IMR-90 (cell line): Measurements from ENCODE around the gene LIN7C. TPM values are rescaled to one million over a fixed set of nuclear protein-coding genes. Genes with fewer than 3 reads are reported as not detected.

Experiments
- ATAC-seq: fragments of 200-7000 bp; cut with Tn5 transposase; 2 replicates; pipeline ENCODE4 v1.9.1; 2020; ENCODE audit warnings: low read depth, mild to moderate bottlenecking, moderate library complexity
- BruUV-seq: library from RNA; stranded (reverse); fragments of 400-500 nt; replicated peaks from 2 replicates; lab custom pipeline; 2021; lab: Mats Ljungman, UMichigan
- CTCF ChIA-PET: fragments of 300-600 bp; formaldehyde crosslinking; extraction: SDS; loops from one replicate; lab custom pipeline; 2021; ENCODE audit warnings: antibody characterized with exemption; lab: Yijun Ruan, JAX
- POLR2A ChIA-PET: fragments of 300-600 bp; sonication (Branson Sonifier 250); formaldehyde crosslinking; loops from one replicate; lab custom pipeline; 2022; ENCODE audit warnings: antibody characterized with exemption; ENCODE audit not compliant: unreplicated experiment; lab: Charles Lee
- DNase-seq: peaks from one replicate; pipeline ENCODE4 v3.0.0; 2013
- H2AFZ ChIP-seq: replicated peaks from 2 replicates; pipeline ENCODE3; 2013; ENCODE audit warnings: low read length, mild to moderate bottlenecking; ENCODE audit not compliant: poor library complexity
- H2AK5ac ChIP-seq: 2 replicates; pipeline ENCODE4 v1.6.1; 2013; ENCODE audit warnings: low read depth, low read length, inconsistent platforms
- H2AK9ac ChIP-seq: replicated peaks from 2 replicates; pipeline ENCODE3; 2013; ENCODE audit warnings: mild to moderate bottlenecking, low read depth, low read length, moderate library complexity; ENCODE audit not compliant: poor library complexity
- H2BK120ac ChIP-seq: 2 replicates; pipeline ENCODE4 v1.6.1; 2013; ENCODE audit warnings: low read depth, low read length, inconsistent platforms
- H2BK15ac ChIP-seq: 3 replicates; pipeline ENCODE4 v1.6.1; 2013; ENCODE audit warnings: low read depth, low read length, inconsistent platforms
- H2BK20ac ChIP-seq: 2 replicates; pipeline ENCODE4 v1.6.1; 2013; ENCODE audit warnings: low read depth, mild to moderate bottlenecking, inconsistent platforms, low read length, moderate library complexity
- H2BK5ac ChIP-seq: 2 replicates; pipeline ENCODE4 v1.6.1; 2013; ENCODE audit warnings: mild to moderate bottlenecking, low read depth, low read length, inconsistent platforms; ENCODE audit not compliant: poor library complexity, severe bottlenecking
- H3K14ac ChIP-seq: replicated peaks from 2 replicates; pipeline ENCODE4 v1.6.1; 2013; ENCODE audit warnings: low read depth, low read length, inconsistent platforms
- H3K18ac ChIP-seq: 2 replicates; pipeline ENCODE4 v1.6.1; 2013; ENCODE audit warnings: low read depth, low read length, control low read depth
- H3K23ac ChIP-seq: 2 replicates; pipeline ENCODE4 v1.6.1; 2013; ENCODE audit warnings: low read depth, low read length, inconsistent platforms
- H3K27ac ChIP-seq: 2 replicates; pipeline ENCODE4 v1.5.1; 2013; ENCODE audit warnings: mild to moderate bottlenecking, control low read depth, low read length; ENCODE audit not compliant: insufficient read depth
- H3K27me3 ChIP-seq: 2 replicates; pipeline ENCODE4 v1.6.1; 2013; ENCODE audit warnings: low read length; ENCODE audit not compliant: control insufficient read depth, insufficient read depth
- H3K36me3 ChIP-seq: 2 replicates; pipeline ENCODE4 v1.6.1; 2013; ENCODE audit warnings: low read length, mixed read lengths; ENCODE audit not compliant: control insufficient read depth, insufficient read depth
- H3K4ac ChIP-seq: 2 replicates; pipeline ENCODE4 v1.6.1; 2013; ENCODE audit warnings: low read depth, low read length, inconsistent platforms
- H3K4me1 ChIP-seq: 2 replicates; pipeline ENCODE4 v1.6.1; 2013; ENCODE audit warnings: low read length, mixed read lengths; ENCODE audit not compliant: control insufficient read depth, insufficient read depth
- H3K4me2 ChIP-seq: 2 replicates; pipeline ENCODE4 v1.6.1; 2013; ENCODE audit warnings: low read depth, mild to moderate bottlenecking, control low read depth, low read length, moderate library complexity
- H3K4me3 ChIP-seq: 2 replicates; pipeline ENCODE4 v1.5.1; 2013; ENCODE audit warnings: low read depth, mild to moderate bottlenecking, control low read depth, low read length, moderate library complexity; ENCODE audit not compliant: insufficient read depth
- H3K56ac ChIP-seq: 2 replicates; pipeline ENCODE4 v1.6.1; 2013; ENCODE audit warnings: low read length, inconsistent platforms; ENCODE audit not compliant: insufficient read depth; ENCODE audit errors: extremely low read depth
- H3K79me1 ChIP-seq, 2 experiments: 2 replicates each; pipeline ENCODE4 v1.6.1; 2013; ENCODE audit warnings: low read length in 2 of 2, inconsistent platforms in 1 of 2, low read depth in 1 of 2
- H3K9ac ChIP-seq: 2 replicates; pipeline ENCODE4 v1.6.1; 2013; ENCODE audit warnings: low read depth, low read length, control low read depth
- H3K9me1 ChIP-seq: 2 replicates; pipeline ENCODE4 v1.6.1; 2013; ENCODE audit warnings: low read length, inconsistent platforms; ENCODE audit not compliant: insufficient read depth
- H3K9me3 ChIP-seq: 2 replicates; pipeline ENCODE4 v1.6.1; 2013; ENCODE audit warnings: low read length; ENCODE audit not compliant: control insufficient read depth, insufficient read depth
- H4K20me1 ChIP-seq: 2 replicates; pipeline ENCODE4 v1.6.1; 2013; ENCODE audit warnings: low read length, inconsistent platforms; ENCODE audit not compliant: insufficient read depth
- H4K5ac ChIP-seq: 2 replicates; pipeline ENCODE4 v1.6.1; 2013; ENCODE audit warnings: mild to moderate bottlenecking, low read depth, low read length, control low read depth
- H4K8ac ChIP-seq, 2 experiments: 2 replicates each; pipeline ENCODE4 v1.6.1; 2013; ENCODE audit warnings: low read depth in 2 of 2, low read length in 2 of 2, control low read depth in 1 of 2, inconsistent platforms in 1 of 2
- H4K91ac ChIP-seq: 2 replicates; pipeline ENCODE4 v1.6.1; 2013; ENCODE audit warnings: low read depth, low read length, inconsistent platforms; ENCODE audit not compliant: insufficient read depth
- BHLHE40 ChIP-seq: fragments of 150-350 bp; IDR thresholded peaks from 2 replicates; pipeline ENCODE4 v1.6.1; 2016; ENCODE audit warnings: mild to moderate bottlenecking, low read depth, low read length
- CEBPB ChIP-seq: IDR thresholded peaks from 2 replicates; pipeline ENCODE4 v1.6.1; 2012; ENCODE audit warnings: low read depth, low read length, improper control_type of control experiment
- CHD1 ChIP-seq: IDR thresholded peaks from 2 replicates; pipeline ENCODE4 v1.6.1; 2012; ENCODE audit warnings: low read depth, low read length, improper control_type of control experiment
- CTCF ChIP-seq: conservative IDR thresholded peaks from 2 replicates; pipeline ENCODE4 v1.5.1; 2012; ENCODE audit warnings: mild to moderate bottlenecking, low read depth, low read length, improper control_type of control experiment
- ELK1 ChIP-seq: fragments of 150-350 bp; IDR thresholded peaks from 2 replicates; pipeline ENCODE4 v1.6.1; 2016; ENCODE audit warnings: low read depth, mild to moderate bottlenecking, low read length, moderate library complexity, borderline replicate concordance
- MAFK ChIP-seq: IDR thresholded peaks from 2 replicates; pipeline ENCODE4 v1.6.1; 2012; ENCODE audit warnings: low read depth, low read length, improper control_type of control experiment
- MAZ ChIP-seq: IDR thresholded peaks from 2 replicates; pipeline ENCODE4 v1.6.1; 2012; ENCODE audit warnings: low read depth, mild to moderate bottlenecking, low read length, improper control_type of control experiment, moderate library complexity, borderline replicate concordance
- MXI1 ChIP-seq: IDR thresholded peaks from 2 replicates; pipeline ENCODE4 v1.6.1; 2012; ENCODE audit warnings: low read depth, mild to moderate bottlenecking, low read length, moderate library complexity, borderline replicate concordance
- NFE2L2 ChIP-seq: fragments of 150-350 bp; IDR thresholded peaks from 2 replicates; pipeline ENCODE4 v1.6.1; 2016; ENCODE audit warnings: low read depth, mild to moderate bottlenecking, low read length
- POLR2A ChIP-seq: IDR thresholded peaks from 2 replicates; pipeline ENCODE4 v1.6.1; 2012; ENCODE audit warnings: mild to moderate bottlenecking, low read depth, low read length
- RAD21 ChIP-seq: IDR thresholded peaks from 2 replicates; pipeline ENCODE4 v1.6.1; 2012; ENCODE audit warnings: low read length, improper control_type of control experiment
- RCOR1 ChIP-seq: IDR thresholded peaks from 2 replicates; pipeline ENCODE4 v1.6.1; 2012; ENCODE audit warnings: mild to moderate bottlenecking, low read length, improper control_type of control experiment; ENCODE audit not compliant: insufficient replicate concordance
- RFX5 ChIP-seq: IDR thresholded peaks from 2 replicates; pipeline ENCODE4 v1.8.0; 2012; ENCODE audit warnings: low read depth, mild to moderate bottlenecking, low read length, moderate library complexity
- SMC3 ChIP-seq: fragments of 150-350 bp; IDR thresholded peaks from 2 replicates; pipeline ENCODE4 v1.6.1; 2016; ENCODE audit warnings: low read depth, mild to moderate bottlenecking, antibody characterized with exemption, low read length, moderate library complexity
- dilution Hi-C: fragments of 300-500 bp; cut with HindIII; formaldehyde crosslinking; loops from one replicate; pipeline ENCODE4 v1.14.3; 2018; ENCODE audit warnings: low sequenced_read_pairs; ENCODE audit not compliant: unreplicated experiment
- in situ Hi-C: fragments of 300-500 bp; cut with MboI; formaldehyde crosslinking; loops from 3 replicates; pipeline ENCODE4 v1.14.3; 2019; ENCODE audit warnings: low sequenced_read_pairs, inconsistent platforms, mixed read lengths
- intact Hi-C: fragments of 100-400 bp; cut with micrococcal nuclease; formaldehyde crosslinking; loops from 2 replicates; pipeline ENCODE4 v1.10.0; 2022
- polyA plus RNA-seq, 3 experiments: library from polyadenylated mRNA; depleted of rRNA; stranded (reverse); fragments of >200 nt; gene quantifications; 2 replicates each; pipeline ENCODE4 v1.2.3, GENCODE V29; 2012; ENCODE audit warnings: low replicate concordance in 1 of 3
- total RNA-seq: library from RNA; depleted of rRNA; stranded (reverse); fragments of >200 nt; gene quantifications from 2 replicates; pipeline ENCODE4 v1.2.3, GENCODE V29; 2012
- TF ChIP-seq, protein P1 (sequence below): fragments of 150-350 bp; IDR thresholded peaks from 2 replicates; pipeline ENCODE4 v1.6.1; 2017; ENCODE audit warnings: mild to moderate bottlenecking, antibody characterized with exemption, low read length, low read depth

Gene LIN7C
- total and polyA plus RNA-seq, 2 of the 4 experiments (the other 2 are of a cell fraction) = 12.2 to 25.5 TPM

DNA sequence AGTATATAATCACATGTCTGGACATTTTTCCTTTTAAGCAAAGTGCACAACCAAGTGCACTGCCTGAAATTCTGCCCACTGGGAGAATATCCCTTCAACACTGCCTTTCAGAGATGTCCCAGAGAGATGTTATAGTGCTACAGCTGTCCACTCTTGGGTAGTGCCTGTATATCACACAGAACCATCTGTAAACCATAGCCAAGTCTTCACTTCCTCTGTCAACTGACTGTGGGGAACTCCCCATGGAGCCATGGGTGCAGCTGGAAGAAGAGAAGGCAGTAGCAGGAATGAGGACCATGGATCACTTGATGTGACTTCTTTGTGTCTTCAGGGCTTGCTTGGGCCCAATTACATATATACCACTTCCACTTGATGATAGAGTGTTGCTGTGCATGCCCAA, 44.6 kb upstream of the LIN7C start:
- H3K4me1 ChIP-seq = no peaks in the 10 kb centered on the region
- H2BK20ac ChIP-seq = no peak overlapping the region
- no peaks in the 10 kb centered on the region for H3K27me3 ChIP-seq
- BruUV-seq = no TSS peak
- no peak overlapping the region for H2AFZ ChIP-seq
- dilution Hi-C loops = no loop called here
- H3K18ac ChIP-seq = no peak overlapping the region
- H3K56ac ChIP-seq = no peak overlapping the region
- no peak for DNase-seq
- H3K79me1 ChIP-seq = no peaks in the 10 kb centered on the region
- no peak overlapping the region for H2AK5ac ChIP-seq
- no peak overlapping the region for H3K9ac ChIP-seq
- TF ChIP-seq CHD1 = no peak
- TF ChIP-seq BHLHE40 = no peak
- TF ChIP-seq RCOR1 = no peak
- no peak for TF ChIP-seq SMC3
- TF ChIP-seq POLR2A = no peak
- no peak for TF ChIP-seq CEBPB
- TF ChIP-seq, protein P1, sequence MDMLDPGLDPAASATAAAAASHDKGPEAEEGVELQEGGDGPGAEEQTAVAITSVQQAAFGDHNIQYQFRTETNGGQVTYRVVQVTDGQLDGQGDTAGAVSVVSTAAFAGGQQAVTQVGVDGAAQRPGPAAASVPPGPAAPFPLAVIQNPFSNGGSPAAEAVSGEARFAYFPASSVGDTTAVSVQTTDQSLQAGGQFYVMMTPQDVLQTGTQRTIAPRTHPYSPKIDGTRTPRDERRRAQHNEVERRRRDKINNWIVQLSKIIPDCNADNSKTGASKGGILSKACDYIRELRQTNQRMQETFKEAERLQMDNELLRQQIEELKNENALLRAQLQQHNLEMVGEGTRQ = no peak
- no peak for TF ChIP-seq MAZ
- TF ChIP-seq MAFK = no peak
- no peak for TF ChIP-seq MXI1
- no peak for TF ChIP-seq CTCF
- no peak for TF ChIP-seq ELK1
- TF ChIP-seq RAD21 = no peak
- TF ChIP-seq RFX5 = no peak
- TF ChIP-seq NFE2L2 = no peak
- no peak overlapping the region for H2BK15ac ChIP-seq
- no peak overlapping the region for H3K14ac ChIP-seq
- no peak overlapping the region for H3K4me3 ChIP-seq
- H4K8ac ChIP-seq = no peak overlapping the region
- H3K4ac ChIP-seq = no peak overlapping the region
- ChIA-PET POLR2A (no interaction called here), CTCF (no interaction called here)
- H3K36me3 ChIP-seq = no peaks in the 10 kb centered on the region
- no peak overlapping the region for H4K5ac ChIP-seq
- H3K9me1 ChIP-seq = no peaks in the 10 kb centered on the region
- H3K4me2 ChIP-seq = no peak overlapping the region
- H3K9me3 ChIP-seq = no peaks in the 10 kb centered on the region
- H4K20me1 ChIP-seq = no peaks in the 10 kb centered on the region
- in situ Hi-C loops = no loop called here
- no peak overlapping the region for H2BK5ac ChIP-seq
- intact Hi-C loops = no loop called here
- no peak overlapping the region for H3K27ac ChIP-seq
- no peak for ATAC-seq
- H4K91ac ChIP-seq = no peak overlapping the region
- no peak overlapping the region for H2AK9ac ChIP-seq
- no peak overlapping the region for H3K23ac ChIP-seq
- no peak overlapping the region for H2BK120ac ChIP-seq
